ENCODE measurements around the gene HAND1.

HAND1 gene

DNA sequence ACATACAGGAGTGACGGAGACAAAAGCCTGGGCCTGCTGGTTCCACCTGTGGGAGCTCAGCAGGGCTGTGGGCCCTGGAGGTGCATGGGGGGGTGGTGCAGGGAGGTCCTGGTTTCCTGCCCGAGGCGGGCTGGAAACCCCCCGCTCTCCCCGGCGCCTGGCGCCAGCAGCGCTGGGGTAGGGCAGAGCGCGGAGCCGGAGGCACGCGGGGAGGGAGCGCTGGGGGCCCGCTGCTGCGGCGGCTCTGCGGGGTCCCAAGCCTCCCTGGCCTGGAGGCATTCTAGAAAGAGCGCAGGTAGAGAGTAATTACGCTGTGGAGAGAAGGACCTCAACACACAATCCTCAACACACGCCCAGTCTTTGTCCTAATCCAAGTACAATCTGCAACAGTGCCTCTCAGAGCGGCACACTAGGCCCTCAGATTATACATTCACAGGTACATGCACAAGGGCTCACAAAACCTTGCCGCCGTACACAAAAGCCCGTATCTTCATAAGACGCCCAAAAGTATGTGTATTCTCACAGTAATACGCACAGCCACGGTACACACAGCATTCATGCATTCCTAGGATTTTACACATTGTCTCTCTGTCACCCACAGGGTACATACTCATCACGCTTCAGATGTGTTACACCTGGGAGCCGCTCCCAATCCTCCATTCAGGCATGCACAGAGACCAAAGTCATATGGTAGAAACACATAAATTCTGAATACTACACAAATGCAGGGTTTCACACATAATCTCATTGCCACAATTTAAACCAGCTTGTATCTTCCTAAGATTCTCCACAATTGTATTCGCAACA lies 2.1 kb upstream of the HAND1 start:
- in situ Hi-C loops (cut with HindIII; ENCODE audit: low sequenced_read_pairs) = loop anchor here (10.0 kb wide), 1 partner anchor 125 kb away; no protein-coding TSS in a partner anchor

DNA sequence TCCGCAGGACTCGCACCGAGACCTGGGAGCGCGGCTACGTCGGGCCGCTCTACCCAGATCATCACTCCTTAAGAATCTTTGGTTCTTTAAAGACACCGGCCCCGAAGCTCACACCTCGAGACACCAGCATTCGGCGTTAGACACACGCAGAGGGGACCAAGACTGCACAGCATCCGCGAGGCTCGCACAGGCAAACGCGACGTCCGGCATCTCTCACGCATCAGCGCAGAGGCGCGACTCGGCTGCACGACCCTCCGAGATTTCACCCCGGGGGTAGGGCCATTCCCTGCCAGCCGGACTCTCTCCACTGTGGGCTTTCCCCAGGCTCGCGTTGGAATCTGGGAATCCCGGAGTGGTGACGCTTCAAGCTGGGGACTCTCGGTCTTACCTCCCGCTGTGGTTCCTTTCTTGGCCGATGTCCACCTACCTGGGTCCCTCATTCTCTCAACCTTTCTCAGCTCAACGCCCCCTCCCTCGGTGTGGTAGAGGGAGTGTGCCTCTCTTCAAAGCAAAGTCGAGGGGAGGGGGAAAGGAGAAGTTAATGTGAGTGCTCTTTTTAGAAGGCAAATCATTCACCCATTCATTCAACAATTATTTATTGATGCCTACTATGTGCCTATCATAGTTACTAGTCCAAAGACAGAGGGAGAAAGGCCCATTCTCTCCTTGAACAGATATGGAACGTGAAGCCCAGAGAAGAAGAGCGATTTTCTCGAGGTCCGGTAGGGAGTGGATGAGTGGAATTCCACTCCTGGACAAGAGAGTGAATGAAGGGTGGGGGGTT lies 1.3 kb upstream of the HAND1 start:
- in situ Hi-C loops (cut with HindIII; ENCODE audit: low sequenced_read_pairs) = loop anchor here (10.0 kb wide), 1 partner anchor 125 kb away; no protein-coding TSS in a partner anchor

DNA sequence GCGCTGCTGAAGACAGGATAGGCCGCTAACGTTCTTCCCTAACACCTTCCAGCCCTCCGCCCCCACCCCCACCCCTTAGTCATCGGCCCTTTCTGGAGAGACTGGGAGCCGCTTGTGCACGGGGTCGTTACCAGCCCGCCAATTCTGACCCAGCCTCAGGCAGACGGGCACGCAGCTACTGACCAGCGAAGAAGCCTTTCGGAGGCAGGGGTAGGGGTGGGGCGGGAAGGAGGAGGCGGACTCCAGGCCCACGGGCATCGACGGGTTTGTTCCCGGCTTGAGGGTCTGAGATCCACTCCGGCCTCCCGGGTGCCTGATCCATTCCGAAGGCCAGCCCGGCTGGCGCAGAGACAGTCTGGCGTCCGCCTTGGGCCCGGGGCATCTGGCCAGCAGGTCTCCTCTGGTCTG lies 729 bp upstream of the HAND1 start:
- in situ Hi-C loops (cut with HindIII; ENCODE audit: low sequenced_read_pairs) = loop anchor here (10.0 kb wide), 1 partner anchor 126 kb away; no protein-coding TSS in a partner anchor

DNA sequence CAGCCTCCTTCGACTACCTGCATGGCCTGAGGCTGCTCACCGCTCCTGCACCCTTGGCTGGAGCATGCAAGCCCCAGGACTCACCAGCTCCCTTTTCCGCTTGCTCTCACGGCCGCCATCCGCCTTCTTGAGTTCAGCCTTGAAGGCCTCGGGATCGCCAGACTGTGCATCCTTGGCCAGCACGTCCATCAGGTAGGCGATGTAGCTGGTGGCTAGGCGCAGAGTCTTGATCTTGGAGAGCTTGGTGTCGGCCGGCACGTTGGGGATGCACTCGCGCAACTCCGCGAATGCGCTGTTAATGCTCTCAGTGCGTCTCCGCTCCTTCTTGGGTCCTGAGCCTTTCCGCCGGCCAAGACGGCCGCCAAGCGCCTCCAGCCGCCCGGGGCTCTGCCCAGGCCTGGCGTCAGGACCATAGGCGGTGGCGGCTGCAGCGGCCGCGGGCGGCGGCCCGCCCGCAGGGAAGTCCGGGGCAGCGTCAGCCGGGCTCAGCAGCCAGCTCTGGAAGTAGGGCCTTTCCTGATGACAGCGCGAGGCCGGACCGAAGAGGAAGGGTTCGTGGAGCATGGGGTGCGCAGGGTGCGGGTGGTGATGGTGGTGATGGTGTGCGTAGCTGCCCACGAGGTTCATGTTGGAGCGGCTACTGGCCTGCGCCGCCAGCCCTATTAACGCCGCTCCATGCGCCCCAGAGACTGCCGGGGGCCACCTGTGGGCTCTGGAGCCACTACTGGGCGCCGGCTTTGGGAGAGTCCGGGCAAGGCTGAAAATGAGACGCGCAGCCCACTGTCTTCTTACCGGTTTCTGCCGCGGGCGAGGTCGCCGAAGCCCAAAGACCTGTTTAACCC lies 424 bp downstream of the HAND1 start:
- in situ Hi-C loops (cut with HindIII; ENCODE audit: low sequenced_read_pairs) = loop anchor here (10.0 kb wide), 1 partner anchor 127 kb away; no protein-coding TSS in a partner anchor

DNA sequence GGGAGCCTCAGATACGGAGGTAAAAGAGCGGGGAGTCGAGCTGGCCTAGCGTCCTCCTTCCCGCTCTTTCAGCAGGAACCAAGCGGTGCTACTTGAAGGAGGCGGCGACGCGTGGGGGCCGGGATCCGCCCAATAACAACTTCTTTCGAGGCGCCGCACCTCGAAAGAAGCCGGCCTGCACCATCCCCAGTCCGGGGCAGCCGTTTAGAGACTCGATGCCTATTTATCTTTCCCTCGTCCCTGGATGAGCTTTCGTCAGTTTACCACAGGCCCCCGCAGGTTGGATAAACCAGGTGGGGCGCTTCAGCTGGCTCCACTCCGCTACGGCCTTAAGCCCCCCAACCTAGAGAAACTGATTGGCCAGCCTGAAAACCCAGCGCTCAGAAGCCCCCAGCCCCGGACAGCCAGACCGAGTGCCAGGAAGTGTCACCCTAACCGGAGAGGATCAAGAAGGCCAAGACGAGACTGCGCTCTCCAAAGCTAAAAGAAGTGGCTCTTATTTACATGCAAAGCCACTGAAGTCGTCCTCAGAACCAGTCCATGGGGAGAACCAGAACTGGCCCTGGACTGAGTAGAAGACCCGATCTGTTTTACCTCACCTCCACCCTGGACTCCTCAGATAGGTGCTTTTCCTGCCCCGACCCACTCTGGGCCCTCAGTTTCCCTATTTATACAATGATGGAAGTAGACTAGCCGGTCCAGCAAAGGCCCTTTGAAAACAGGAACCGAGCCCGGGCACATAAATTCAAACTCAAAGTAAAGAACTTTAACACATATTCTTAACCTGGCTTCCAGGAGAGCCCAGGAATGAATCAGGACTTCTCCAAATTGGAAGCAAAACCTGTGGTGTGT lies 1.4 kb downstream of the HAND1 start:
- in situ Hi-C loops (cut with HindIII; ENCODE audit: low sequenced_read_pairs) = loop anchor here (10.0 kb wide), 1 partner anchor 128 kb away; no protein-coding TSS in a partner anchor

DNA sequence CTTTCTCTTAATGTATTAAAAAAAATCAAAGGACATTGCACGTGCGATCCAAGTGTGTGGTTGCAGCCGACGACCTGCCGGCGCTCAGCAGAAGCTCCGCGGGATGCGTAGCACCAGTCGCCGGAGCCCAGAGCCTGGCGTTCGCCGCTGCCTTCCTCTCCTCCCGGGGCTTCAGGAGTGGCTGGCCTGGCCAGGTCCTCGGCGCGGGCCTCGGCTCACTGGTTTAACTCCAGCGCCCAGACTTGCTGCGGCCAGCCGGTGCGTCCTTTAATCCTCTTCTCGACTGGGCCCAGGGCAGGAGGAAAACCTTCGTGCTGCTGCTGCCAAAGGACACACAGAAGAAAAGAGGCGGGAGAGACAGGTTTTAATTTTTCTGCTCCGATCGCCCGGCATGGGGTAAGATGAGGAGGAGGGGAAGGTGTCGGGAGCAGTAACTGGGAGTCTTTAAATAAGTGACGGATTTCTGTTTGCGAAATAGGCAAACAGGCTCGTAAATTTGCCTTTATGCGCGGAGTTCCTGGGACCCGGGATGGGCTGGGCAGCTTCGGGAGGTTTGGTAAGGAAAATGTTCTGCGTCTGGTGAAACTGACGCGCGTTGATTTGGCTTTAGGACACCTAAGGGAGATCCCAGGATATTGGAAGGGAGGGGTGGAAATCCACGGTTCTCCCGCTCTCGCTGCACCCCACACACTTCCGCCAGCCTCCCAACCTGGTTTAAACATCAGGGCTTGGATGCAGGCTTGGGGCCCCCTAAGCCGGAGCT lies 2.3 kb downstream of the HAND1 start:
- in situ Hi-C loops (cut with HindIII; ENCODE audit: low sequenced_read_pairs) = loop anchor here (10.0 kb wide), 1 partner anchor 129 kb away; no protein-coding TSS in a partner anchor

DNA sequence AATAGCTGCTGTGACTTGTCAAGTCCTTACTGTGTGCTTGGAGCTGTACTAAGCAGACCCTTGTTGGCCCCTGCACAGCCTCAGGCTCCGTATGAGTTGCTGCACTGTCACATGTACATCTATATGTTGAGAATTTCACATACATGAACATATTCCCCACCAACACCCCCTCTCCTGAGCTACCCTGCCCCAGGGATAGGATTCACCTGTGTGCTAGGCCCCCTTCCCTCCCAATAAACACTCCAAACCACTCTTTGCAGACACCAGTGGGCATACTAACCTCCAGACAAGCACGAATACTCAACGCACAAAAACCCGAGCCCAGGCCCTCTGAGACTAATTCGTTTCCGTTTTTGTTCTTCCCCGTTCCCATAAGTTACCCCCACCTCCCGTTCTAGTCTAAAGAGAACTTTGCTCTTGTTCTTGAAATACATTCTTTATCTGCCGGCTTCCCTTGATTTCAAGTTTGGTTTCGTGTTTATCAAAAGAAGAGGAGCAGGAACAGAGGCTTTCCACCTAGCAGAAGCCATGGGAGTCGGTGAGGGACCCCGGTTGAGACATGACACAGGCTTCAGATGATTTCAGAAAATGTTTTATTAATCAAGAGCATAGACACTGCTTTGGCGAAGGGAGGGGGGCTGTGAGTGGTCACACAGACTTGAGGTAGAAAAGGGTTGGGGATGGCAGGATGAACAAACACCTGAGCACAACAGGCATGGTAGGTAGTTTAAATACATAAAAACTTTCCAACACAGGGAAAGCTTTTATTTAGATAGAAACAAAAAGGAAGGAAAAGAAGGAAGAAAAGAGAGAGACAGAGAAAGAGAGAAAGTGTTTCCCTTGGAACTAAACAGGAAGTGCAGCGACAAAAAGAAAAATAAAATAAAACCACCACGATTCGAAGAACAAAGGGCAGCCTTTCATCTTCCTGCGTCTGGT lies 3.4 kb downstream of the HAND1 start:
- in situ Hi-C loops (cut with HindIII; ENCODE audit: low sequenced_read_pairs) = loop anchor here (10.0 kb wide), 1 partner anchor 130 kb away; no protein-coding TSS in a partner anchor

DNA sequence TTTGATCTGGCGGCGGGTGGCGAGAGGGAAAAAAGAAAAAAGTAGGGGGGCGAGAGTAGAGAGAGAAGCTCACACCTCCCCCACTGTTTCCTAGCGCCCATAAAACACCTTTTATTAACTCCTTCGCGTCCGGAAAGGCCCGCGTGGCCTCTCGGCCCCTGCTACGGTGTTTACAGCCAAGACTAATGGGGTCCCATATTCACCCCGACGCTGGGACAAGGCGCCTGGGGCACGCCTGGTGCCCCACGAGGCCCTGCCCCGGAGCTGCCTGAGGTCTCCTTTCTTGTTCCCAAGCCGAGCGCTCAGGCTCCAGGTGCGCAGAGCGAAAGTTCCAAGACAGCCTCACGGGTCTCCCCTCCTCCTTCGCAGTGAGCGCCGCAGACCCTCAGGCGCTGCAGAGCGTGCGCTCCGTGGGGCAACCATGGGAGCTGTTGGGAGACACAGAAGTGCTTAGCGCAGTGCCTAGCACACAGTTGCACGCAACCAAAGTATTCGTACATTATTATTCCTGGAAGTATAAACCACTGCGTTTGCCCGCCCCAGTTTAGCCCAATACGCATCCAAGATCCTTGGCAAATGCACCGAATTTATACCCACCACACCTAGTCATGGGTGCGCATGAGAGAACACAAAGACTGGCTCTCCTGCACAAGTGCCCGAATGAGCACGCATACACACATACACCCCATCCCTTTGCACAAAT lies 4.3 kb downstream of the HAND1 start:
- in situ Hi-C loops (cut with HindIII; ENCODE audit: low sequenced_read_pairs) = loop anchor here (10.0 kb wide), 1 partner anchor 131 kb away; no protein-coding TSS in a partner anchor

DNA sequence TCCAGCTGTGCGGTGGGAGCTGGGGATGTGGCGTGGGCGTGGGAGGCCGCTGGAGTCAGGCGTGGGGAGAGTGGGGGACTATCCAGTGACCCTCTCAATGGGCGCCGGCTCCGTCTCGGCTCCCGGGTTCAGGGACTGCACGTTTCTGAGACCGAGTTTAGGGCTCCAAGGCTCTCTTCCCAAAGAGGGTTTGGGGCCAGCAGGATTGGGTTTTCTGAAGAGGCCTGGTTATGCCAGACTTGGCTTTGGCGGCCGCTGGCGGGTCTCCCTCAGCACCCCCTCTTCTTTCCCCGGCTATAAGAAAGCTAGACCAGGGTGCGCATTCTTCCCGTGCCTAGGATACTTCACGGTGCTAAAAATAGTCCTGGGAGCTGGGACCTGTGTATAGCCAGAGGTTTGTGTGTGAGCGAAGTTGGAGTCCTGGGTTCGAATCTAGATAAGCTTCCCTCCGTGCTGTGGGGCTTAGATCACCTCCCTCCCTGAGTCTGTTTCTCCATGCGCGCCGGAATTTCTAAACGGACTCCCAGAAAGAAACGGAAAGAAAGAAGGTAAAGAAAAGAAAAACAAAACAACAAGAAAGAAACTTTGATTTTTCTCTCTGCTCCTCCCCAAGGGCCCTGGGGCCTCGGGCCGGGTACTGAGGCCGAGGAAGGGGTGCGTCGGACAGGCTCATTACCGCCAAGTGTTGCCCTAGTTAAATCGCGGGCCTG lies 5.0 kb downstream of the HAND1 start:
- in situ Hi-C loops (cut with HindIII; ENCODE audit: low sequenced_read_pairs) = loop anchor here (10.0 kb wide), 1 partner anchor 132 kb away; no protein-coding TSS in a partner anchor

DNA sequence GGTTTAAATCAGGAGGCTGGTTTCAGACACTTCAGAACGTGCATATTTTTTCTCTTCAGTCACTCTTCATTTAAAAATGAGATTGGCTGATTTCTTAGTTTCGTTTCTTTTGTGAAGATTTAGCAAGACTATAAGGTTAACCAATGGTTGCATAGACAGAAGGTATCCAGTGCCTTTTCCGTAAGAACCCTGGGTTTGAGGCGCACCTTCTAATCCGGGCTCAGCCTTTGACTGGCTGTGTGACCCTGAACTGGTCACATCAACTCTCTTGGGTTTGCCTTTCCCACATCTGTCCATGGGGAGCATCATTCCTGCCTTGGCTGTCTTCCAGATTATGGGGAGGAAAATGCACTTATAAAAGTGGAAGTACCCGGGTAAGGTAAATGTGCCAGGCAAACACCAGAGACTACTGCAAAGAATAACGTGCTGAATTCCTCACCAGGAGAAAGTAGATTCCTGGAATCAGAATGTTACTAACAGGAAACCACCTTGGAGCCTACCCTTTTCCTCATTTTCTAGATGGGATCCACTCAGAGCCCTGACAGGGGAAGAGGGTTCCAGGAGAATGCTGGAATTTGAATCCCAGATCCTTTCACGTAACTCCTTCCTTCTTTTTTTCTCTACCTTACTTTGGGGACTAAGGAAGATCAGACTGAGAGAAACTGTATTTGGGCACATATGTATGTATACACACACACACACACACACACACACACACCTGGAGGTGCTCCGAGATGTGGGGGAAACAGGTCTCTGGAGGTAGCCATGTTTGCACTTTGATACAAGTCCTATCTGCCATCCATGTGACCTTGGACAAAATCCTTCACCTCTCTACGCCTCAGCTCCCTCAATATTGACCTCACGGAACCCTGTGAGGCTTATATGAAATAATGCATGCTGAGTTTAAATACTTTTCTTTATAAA lies 6.8 kb downstream of the HAND1 start:
- in situ Hi-C loops (cut with HindIII; ENCODE audit: low sequenced_read_pairs) = loop anchor here (10.0 kb wide), 1 partner anchor 134 kb away; no protein-coding TSS in a partner anchor

DNA sequence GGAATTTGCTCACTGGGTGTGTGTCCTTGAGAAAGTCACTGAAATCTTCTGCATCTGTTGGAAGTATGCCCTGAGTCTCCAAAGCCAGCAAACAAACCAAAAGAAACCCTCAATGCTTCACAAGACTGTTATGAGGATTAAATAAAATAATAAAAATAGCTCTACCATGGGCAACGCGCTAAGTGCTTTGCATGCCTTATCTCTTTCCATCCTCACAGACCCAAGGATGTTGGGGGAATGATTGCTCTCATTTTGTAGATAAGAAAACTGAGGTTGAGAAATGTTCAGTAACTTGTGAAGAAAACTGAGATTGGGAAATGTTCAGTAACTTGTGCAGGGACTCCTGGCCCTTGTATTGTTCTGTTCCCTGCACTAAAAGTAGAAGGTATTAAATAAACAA lies 7.9 kb downstream of the HAND1 start:
- in situ Hi-C loops (cut with HindIII; ENCODE audit: low sequenced_read_pairs) = loop anchor here (10.0 kb wide), 1 partner anchor 135 kb away; no protein-coding TSS in a partner anchor

DNA sequence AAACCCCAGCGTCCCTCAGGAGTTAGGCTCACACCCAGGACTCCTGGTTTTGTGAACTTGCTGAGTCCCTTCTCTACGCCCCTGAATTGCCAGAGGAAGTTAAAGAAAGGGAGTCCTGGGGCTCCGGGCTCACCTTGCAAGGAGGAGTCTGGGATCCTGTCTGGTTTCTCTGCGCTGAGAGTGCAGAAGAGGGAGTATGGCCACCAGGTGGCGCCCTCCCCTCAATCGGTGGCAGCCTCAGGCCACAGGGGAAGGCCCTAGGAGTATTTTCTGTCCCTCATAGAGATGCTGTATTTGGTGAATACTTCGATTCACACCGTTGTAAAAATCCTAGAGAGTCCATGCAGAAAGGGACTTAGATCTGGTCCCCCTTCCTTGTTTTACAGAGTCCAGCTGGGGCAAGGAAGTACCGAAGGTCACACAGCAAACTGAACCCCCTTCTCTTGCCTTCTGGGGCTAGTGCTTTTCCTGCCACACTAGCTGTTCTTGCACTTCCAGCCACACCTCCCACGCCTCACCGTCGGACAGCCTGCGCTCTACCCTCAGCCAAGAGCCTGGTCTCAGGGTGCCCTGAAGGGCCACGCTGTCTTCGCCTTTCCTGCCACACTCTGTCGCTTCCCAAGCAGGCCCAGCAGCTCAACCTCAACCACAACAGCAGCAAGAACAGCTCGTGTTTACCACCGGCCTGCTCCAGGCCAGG lies 10.2 kb downstream of the HAND1 start:
- in situ Hi-C loops (cut with HindIII; ENCODE audit: low sequenced_read_pairs) = no loop called here

DNA sequence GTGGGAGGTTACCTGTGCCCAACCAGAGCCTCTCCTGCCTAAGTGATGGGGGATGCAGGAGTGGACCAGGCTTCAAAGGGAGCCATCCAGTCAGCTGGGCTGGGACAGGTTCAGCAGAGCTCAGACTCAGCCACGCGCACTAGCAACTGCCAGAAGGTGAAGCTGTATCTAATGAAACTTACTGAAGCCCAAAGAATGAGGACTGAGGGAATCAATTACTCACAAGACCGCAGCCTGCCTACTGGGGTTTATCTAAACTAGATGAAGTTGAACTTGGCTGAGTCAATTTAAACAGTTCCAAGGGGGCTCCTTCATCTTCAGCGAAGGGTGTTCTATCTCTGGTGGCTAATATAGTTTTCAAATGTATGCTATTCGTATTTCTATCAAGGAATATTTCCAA lies 11.4 kb downstream of the HAND1 start:
- in situ Hi-C loops (cut with HindIII; ENCODE audit: low sequenced_read_pairs) = no loop called here

DNA sequence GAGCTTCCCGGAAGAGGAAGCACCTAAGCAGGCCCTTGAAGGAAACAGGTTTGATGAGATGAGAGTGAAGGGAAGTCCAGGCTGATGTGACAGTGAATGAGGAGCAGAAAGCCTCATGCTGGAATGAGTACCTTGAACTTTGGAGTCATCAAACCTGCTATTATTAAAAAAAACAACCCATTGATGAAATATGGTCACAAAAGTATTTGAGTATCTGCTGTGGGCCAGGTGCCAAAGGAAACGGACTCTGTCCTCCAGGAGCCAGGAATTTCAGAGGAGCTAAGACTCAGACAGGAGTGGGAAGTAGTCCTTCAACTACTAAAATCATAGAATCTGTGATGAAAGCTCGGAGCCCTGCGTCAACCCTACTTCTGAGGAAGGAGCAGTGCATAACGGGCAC lies 11.9 kb downstream of the HAND1 start:
- in situ Hi-C loops (cut with HindIII; ENCODE audit: low sequenced_read_pairs) = no loop called here

DNA sequence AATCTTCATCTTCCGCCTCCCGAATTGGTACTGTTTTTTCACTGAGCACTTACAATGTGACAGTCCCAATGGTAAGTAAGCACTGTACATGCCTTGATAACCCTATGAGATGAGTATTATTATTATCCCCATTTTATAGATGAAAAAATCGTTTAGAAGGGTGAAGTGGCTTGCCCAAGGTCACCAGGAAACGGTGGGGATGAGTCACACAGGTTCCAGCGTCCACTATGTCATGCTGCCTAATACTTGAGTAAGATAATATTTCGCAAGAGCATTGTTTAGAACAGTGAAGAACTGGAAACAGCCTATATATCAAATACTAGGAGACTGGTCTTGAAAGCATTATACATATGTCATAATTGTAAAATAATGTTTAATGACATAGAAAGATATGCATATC lies 12.9 kb downstream of the HAND1 start:
- in situ Hi-C loops (cut with HindIII; ENCODE audit: low sequenced_read_pairs) = no loop called here

Data from DLD1 (cell line).